Activated CD8-positive, alpha-beta memory T cell treated with anti-CD3 and anti-CD28 coated beads for 4 hours (primary cell): ENCODE results near the gene FLOT1.
"Not testable (repeated sequence)": the region's sequence is repeated elsewhere in the genome, so short reads cannot be mapped to it uniquely, and the experiment has no call there.

Source experiments
- DNase-seq, 2 donors: peaks; one replicate each; pipeline ENCODE4 v3.0.0-alpha.2; 2020; ENCODE audit warnings: low read depth in 2 of 2

FLOT1 gene

GRCh38 chr6:30747300-30747687 is 4.8 kb upstream of the FLOT1 start:
- DNase-seq, result no peak

GRCh38 chr6:30744054-30744805 is 1.7 kb upstream of the FLOT1 start, which contains the start of gene IER3:
IER3 (minus strand) TSS chr6:30744547; CDS start chr6:30744518, 29 bp downstream.
- DNase-seq, result peak; percentile 74 to 86

GRCh38 chr6:30743099-30744053 is 889 bp upstream of the FLOT1 start:
- no peak for DNase-seq

GRCh38 chr6:30741789-30742315 is 635 bp downstream of the FLOT1 start:
- DNase-seq, result peak; percentile 25 to 42

- peak in 1 of 2 donors; percentile 28 for DNase-seq
Observed at GRCh38 chr6:30741063-30741779, 1.3 kb downstream of the FLOT1 start.

- DNase-seq, result no peak
Observed at GRCh38 chr6:30740540-30740870, 2.0 kb downstream of the FLOT1 start.

GRCh38 chr6:30738532-30738931 is 4.0 kb downstream of the FLOT1 start:
- DNase-seq, result no peak

- no peak for DNase-seq
Observed at GRCh38 chr6:30735668-30736314, 6.7 kb downstream of the FLOT1 start.

- no peak for DNase-seq
Observed at GRCh38 chr6:30732237-30732943, 10.1 kb downstream of the FLOT1 start.

GRCh38 chr6:30730601-30731435 is 11.7 kb downstream of the FLOT1 start:
- peak in 1 of 2 donors; percentile 69 for DNase-seq

- DNase-seq, result no peak
Observed at GRCh38 chr6:30727920-30728553, 14.4 kb downstream of the FLOT1 start.

- DNase-seq, result no peak
Observed at GRCh38 chr6:30726506-30727413, 15.7 kb downstream of the FLOT1 start.

- DNase-seq, result no peak
Observed at GRCh38 chr6:30725713-30726505, 16.6 kb downstream of the FLOT1 start.

- DNase-seq, result no peak
Observed at GRCh38 chr6:30724906-30725667, 17.4 kb downstream of the FLOT1 start.

GRCh38 chr6:30723843-30724741 is 18.4 kb downstream of the FLOT1 start:
- DNase-seq, result not testable (repeated sequence)
